Cardiac atrium fibroblast (primary cell): Measurements from ENCODE around the gene TRIM64C. TPM values are rescaled to one million over a fixed set of nuclear protein-coding genes. Genes with fewer than 3 reads are reported as not detected.

Source experiments
- total RNA-seq: library from RNA; depleted of rRNA; stranded (reverse); fragments of >200 nt; gene quantifications from 2 replicates; pipeline ENCODE4 v1.2.3, GENCODE V29; 2015

The TRIM64C gene, protein sequence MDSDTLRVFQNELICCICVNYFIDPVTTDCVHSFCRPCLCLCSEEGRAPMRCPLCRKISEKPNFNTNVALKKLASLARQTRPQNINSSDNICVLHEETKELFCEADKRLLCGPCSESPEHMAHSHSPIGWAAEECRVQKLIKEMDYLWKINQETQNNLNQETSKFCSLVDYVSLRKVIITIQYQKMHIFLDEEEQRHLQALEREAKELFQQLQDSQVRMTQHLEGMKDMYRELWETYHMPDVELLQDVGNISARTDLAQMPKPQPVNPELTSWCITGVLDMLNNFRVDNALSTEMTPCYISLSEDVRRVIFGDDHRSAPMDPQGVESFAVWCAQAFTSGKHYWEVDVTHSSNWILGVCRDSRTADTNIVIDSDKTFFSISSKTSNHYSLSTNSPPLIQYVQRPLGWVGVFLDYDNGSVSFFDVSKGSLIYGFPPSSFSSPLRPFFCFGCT
- not detected in 2 replicates for total RNA-seq

DNA sequence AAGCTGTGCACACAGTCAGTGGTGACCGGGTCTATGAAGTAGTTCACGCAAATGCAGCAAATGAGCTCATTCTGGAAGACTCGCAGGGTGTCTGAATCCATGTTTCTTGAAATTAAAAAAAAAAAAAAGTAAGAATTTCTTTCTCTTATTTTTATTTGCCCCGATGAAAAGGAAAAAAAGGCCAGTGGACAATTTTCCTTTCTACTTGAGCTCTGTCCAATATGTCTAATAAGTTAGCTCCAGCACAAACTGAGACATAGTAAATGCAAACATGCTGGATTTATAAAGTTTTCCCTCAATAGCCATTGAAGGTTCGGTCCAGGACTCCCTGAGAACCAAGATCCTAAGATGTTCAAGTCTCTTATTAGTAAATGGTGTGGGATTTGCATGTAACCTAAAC, at the start of gene TRIM64C:
TSS of gene TRIM64C (minus strand) at position 101 of the 400 bp plus-strand sequence. CDS start at position 101, 0 bp downstream.

DNA sequence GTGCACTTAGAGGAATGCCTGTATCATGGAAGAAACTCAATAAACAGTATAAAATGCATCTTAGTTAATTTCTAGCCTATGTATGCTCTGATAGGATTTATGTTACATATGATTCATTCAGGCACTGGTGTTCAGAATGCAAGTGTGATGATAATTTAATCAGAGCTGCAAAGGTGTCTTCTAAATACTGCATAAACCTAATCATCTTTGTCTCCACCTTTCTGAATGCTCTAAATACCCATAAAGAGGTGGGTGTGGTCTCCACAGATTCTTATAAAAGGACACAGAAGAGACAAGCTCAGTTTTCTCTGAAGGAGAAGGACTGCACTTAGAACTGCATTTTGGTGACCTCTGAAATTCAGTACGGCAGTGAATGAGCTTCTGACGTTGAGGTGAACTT, 30.4 kb downstream of the TRIM64C start, which contains the start of gene TRIM49B:
TSS of gene TRIM49B (plus strand) at position 301 of the 400 bp plus-strand sequence. CDS start 2,777 bp downstream, outside the sequence.

Other genes starting within 250 kb of the TRIM64C start
- gene TRIM51G, start 75.2 kb downstream of the TRIM64C start, total RNA-seq = not detected in 2 replicates
- not detected in 2 replicates for gene TRIM49B, start 30.3 kb downstream of the TRIM64C start, total RNA-seq
- gene FOLH1, start 149.5 kb upstream of the TRIM64C start, total RNA-seq = not detected in 2 replicates